Suprapubic skin (tissue), 4 donors: Measurements from ENCODE around the gene CARD8. TPM values are rescaled to one million over a fixed set of nuclear protein-coding genes. Genes with fewer than 3 reads are reported as not detected.

Source experiments
- DNase-seq, 2 donors: peaks; one replicate each; pipeline ENCODE4 v3.0.0-alpha.2; 2019; ENCODE audit warnings: low spot score in 2 of 2
- H3K27ac ChIP-seq: fragments of 200-600 bp; sonication (generic); one replicate; pipeline ENCODE4 v1.5.1; 2019
- H3K27me3 ChIP-seq: fragments of 200-600 bp; sonication (generic); one replicate; pipeline ENCODE4 v1.5.1; 2019
- H3K36me3 ChIP-seq: fragments of 200-600 bp; sonication (generic); one replicate; pipeline ENCODE4 v1.5.1; 2019
- H3K4me1 ChIP-seq: fragments of 200-600 bp; sonication (generic); one replicate; pipeline ENCODE4 v1.5.1; 2019
- H3K4me3 ChIP-seq: fragments of 200-600 bp; sonication (generic); one replicate; pipeline ENCODE4 v1.5.1; 2019; ENCODE audit warnings: mild to moderate bottlenecking
- H3K9me3 ChIP-seq: fragments of 200-600 bp; sonication (generic); one replicate; pipeline ENCODE4 v1.5.1; 2019
- EP300 ChIP-seq: sonication (generic); formaldehyde crosslinking; IDR thresholded peaks from one replicate; pipeline ENCODE4 v1.6.1; 2017; ENCODE audit warnings: antibody characterized with exemption
- POLR2A ChIP-seq, 2 donors: fragments of 450-650 bp; IDR thresholded peaks; one replicate each; pipeline ENCODE4 v1.6.1; 2017; ENCODE audit warnings: antibody characterized with exemption in 2 of 2, mild to moderate bottlenecking in 2 of 2, moderate library complexity in 2 of 2
- POLR2AphosphoS5 ChIP-seq, 3 donors: sonication (generic); formaldehyde crosslinking; IDR thresholded peaks; one replicate each; pipeline ENCODE4 v1.6.1; 2017; ENCODE audit warnings: antibody characterized with exemption in 3 of 3
- WGBS: methylation state at CpG from one replicate; pipeline ENCODE4 v1.1.5; 2018; 5-methylcytosine and 5-hydroxymethylcytosine counted together
- total RNA-seq, 4 donors: library from RNA; depleted of rRNA; stranded (reverse); fragments of >200 nt; gene quantifications; one replicate each; pipeline ENCODE4 v1.1.0, GENCODE V29; 2016
- TF ChIP-seq, protein P1 (sequence below), 2 donors: fragments of 200-600 bp in 1 of 2; fragments of 450-650 bp in 1 of 2; sonication (generic) in 1 of 2; IDR thresholded peaks; one replicate each; pipeline ENCODE4 v1.5.1; 2016 to 2019; ENCODE audit warnings: antibody characterized with exemption in 2 of 2, mild to moderate bottlenecking in 1 of 2, moderate library complexity in 1 of 2

The CARD8 gene
- total RNA-seq, 4 donors from 2014 or later: 11.5 to 40.6 (median 18.7) TPM

DNA sequence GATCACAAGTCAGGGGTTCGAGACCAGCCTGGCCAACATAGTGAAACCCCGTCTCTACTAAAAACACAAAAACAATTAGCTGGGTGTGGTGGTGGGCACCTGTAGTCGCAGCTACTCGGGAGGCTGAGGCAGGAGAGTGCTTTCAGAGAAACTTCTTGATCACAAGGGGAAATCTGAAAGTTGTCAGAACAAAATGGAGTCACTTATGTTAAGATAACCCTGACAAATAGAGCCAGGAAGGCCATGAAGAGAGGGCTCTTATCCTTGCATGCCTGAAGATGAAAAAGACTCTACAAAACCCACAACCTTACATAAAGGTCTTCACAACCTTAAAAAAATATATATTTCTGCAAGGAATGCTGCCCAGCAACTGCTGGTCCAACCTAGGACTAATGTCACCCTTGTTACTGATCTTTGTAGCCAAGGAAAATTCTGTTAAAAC, 1.2 kb downstream of the CARD8 start:
- no peaks in the 10 kb centered on the region for H3K9me3 ChIP-seq
- peaks cover 20% of the 10 kb centered on the region for H3K4me1 ChIP-seq
- H3K27me3 ChIP-seq: no peaks in the 10 kb centered on the region
- H3K4me3 ChIP-seq: peak overlapping the region; percentile 64
- no peak for DNase-seq
- no peak overlapping the region for H3K27ac ChIP-seq
- no peaks in the 10 kb centered on the region for H3K36me3 ChIP-seq
- WGBS: 97% methylated on average over 4 of the region's 4 CpGs
- TF ChIP-seq EP300: no peak
- TF ChIP-seq POLR2AphosphoS5 (IDR thresholded peaks at IDR 0.05): no peak
- TF ChIP-seq, protein P1, sequence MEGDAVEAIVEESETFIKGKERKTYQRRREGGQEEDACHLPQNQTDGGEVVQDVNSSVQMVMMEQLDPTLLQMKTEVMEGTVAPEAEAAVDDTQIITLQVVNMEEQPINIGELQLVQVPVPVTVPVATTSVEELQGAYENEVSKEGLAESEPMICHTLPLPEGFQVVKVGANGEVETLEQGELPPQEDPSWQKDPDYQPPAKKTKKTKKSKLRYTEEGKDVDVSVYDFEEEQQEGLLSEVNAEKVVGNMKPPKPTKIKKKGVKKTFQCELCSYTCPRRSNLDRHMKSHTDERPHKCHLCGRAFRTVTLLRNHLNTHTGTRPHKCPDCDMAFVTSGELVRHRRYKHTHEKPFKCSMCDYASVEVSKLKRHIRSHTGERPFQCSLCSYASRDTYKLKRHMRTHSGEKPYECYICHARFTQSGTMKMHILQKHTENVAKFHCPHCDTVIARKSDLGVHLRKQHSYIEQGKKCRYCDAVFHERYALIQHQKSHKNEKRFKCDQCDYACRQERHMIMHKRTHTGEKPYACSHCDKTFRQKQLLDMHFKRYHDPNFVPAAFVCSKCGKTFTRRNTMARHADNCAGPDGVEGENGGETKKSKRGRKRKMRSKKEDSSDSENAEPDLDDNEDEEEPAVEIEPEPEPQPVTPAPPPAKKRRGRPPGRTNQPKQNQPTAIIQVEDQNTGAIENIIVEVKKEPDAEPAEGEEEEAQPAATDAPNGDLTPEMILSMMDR (IDR thresholded peaks at IDR 0.05): no peak
- TF ChIP-seq POLR2A (IDR thresholded peaks at IDR 0.05): no peak

- no peak overlapping the region for H3K4me3 ChIP-seq
- H3K4me1 ChIP-seq: peaks cover 17% of the 10 kb centered on the region
- H3K27ac ChIP-seq: no peak overlapping the region
- DNase-seq: no peak
- H3K36me3 ChIP-seq: no peaks in the 10 kb centered on the region
- H3K9me3 ChIP-seq: no peaks in the 10 kb centered on the region
- no peak for TF ChIP-seq POLR2AphosphoS5 (IDR thresholded peaks at IDR 0.05)
- TF ChIP-seq EP300: no peak
- TF ChIP-seq POLR2A (IDR thresholded peaks at IDR 0.05): no peak
- TF ChIP-seq, protein P1 (IDR thresholded peaks at IDR 0.05): no peak
- H3K27me3 ChIP-seq: no peaks in the 10 kb centered on the region
Observed at GRCh38 chr19:48253999-48254398, 1.7 kb downstream of the CARD8 start.

DNA sequence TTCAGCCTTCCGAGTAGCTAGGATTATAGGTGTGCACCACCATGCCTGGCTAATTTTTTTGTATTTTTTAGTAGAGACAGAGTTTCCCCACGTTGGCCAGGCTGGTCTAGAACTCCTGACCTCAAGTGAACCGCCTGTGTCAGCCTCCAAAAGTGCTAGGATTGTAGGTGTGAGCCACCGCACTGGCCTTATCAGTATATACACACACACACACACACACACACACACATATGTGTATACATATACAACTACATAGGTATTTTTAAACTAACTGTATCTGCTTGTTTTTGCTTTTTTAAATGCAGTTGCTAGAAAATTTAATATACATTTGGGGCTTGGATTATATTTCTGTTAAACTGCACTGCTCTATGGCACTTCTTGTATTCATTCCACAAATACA, 3.1 kb downstream of the CARD8 start:
- TF ChIP-seq POLR2A (IDR thresholded peaks at IDR 0.05): no peak
- TF ChIP-seq, protein P1 (IDR thresholded peaks at IDR 0.05): no peak
- TF ChIP-seq POLR2AphosphoS5 (IDR thresholded peaks at IDR 0.05): no peak
- TF ChIP-seq EP300: no peak
- Histone ChIP-seq H3K4me3 (no peak overlapping the region), H3K4me1 (peaks cover 17% of the 10 kb centered on the region), H3K9me3 (no peaks in the 10 kb centered on the region), H3K36me3 (peaks cover 4% of the 10 kb centered on the region), H3K27me3 (no peaks in the 10 kb centered on the region), H3K27ac (no peak overlapping the region)
- 85% methylated on average over 4 of the region's 4 CpGs for WGBS
- DNase-seq: no peak

DNA sequence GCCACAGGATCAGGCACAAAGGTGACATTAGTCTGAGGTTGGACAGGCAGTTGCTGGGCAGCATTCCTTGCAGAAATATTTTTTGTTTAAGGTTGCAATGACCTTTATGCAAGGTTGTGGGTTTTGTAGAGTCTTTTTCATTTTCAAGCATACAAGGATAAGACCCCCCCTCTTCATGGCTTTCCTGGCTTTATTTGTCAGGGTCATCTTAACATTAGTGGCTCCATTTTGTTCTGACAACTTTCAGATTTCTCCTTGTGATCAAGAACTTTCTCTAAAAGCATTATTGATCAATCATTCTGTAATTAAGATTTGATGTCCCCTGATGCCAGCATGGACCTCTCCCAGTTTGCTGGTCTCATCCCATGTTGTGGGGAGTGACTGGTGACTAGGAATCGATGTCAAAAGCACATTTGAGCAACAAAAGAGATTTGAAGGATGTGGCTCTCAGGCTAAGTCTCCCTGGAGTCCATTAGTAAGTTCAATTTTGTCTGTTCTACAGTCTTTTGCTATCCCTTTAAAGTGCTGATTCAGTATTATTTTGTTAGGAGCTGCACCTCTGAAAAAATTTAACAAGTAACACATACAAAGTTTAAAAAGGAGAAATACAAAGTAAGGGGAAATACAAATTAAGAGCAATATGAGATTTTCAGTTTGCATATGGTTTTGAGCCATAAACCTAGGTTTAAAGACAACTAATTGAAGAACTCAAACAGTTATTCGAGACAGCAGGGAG, 5.3 kb downstream of the CARD8 start:
- H3K4me1 ChIP-seq: peaks cover 17% of the 10 kb centered on the region
- 85% methylated on average over 2 of the region's 2 CpGs for WGBS
- TF ChIP-seq EP300 (no peak), POLR2AphosphoS5 (IDR thresholded peaks at IDR 0.05) (no peak), POLR2A (IDR thresholded peaks at IDR 0.05) (no peak)
- TF ChIP-seq, protein P1 (IDR thresholded peaks at IDR 0.05): no peak
- H3K36me3 ChIP-seq: peaks cover 4% of the 10 kb centered on the region
- no peak overlapping the region for H3K27ac ChIP-seq
- H3K9me3 ChIP-seq: no peaks in the 10 kb centered on the region
- no peaks in the 10 kb centered on the region for H3K27me3 ChIP-seq
- H3K4me3 ChIP-seq: no peak overlapping the region
- DNase-seq: no peak

DNA sequence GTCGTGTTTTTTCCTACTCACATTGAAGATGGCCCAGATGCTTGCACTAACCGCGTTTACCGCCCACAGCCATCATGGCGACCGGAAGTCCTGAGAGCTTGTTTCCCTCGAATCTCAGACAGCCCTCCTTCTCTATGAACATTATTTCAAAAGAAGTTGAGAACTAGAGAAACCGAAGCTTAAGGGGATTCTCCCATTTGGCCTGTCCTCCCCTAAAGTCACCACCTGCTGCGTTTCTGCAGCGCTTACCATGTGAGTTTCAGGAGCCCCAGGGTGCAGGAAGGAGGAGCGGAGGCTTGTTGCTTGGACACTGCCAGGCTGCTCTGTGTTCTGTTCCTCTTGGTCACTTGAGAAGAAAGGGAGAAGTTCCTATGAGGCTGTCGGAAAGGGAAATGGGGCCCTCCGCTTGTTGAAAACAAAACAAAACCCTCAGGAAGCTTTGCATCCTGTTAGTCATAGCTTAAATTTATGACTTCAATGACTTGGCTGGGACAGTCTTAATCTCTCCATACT, 6.2 kb downstream of the CARD8 start:
- WGBS: 67% methylated on average over 13 of the region's 13 CpGs
- Histone ChIP-seq H3K4me3 (peak overlapping the region; percentile 39), H3K9me3 (no peaks in the 10 kb centered on the region), H3K4me1 (peaks cover 8% of the 10 kb centered on the region), H3K27ac (peak overlapping the region; percentile 75), H3K27me3 (no peaks in the 10 kb centered on the region), H3K36me3 (peaks cover 4% of the 10 kb centered on the region)
- TF ChIP-seq POLR2A (IDR thresholded peaks at IDR 0.05) (no peak), EP300 (no peak), POLR2AphosphoS5 (IDR thresholded peaks at IDR 0.05) (no peak)
- TF ChIP-seq, protein P1 (IDR thresholded peaks at IDR 0.05): no peak
- no peak for DNase-seq
